ENCODE measurements around the gene XPNPEP1.

The XPNPEP1 gene

DNA sequence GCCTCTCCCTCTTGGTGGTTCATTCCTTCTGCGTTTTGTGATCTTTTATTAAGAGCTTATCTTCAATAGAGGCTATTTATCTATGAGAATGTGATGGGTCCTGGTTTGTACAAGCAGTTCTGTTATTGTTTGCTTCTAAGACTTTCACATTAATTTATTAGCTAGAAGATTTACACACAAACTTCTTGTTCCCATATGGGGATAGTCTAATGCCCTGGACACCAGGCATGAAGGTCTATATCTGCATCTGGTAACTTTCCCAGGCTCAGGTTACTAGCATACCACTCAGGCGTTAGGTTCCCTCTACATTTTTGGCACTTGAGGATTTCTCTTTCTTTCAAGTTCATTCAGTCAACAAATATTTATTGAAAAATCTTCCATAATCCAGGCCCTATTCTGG, 7.7 kb downstream of the XPNPEP1 start:
- TF ChIP-seq, protein P1, sequence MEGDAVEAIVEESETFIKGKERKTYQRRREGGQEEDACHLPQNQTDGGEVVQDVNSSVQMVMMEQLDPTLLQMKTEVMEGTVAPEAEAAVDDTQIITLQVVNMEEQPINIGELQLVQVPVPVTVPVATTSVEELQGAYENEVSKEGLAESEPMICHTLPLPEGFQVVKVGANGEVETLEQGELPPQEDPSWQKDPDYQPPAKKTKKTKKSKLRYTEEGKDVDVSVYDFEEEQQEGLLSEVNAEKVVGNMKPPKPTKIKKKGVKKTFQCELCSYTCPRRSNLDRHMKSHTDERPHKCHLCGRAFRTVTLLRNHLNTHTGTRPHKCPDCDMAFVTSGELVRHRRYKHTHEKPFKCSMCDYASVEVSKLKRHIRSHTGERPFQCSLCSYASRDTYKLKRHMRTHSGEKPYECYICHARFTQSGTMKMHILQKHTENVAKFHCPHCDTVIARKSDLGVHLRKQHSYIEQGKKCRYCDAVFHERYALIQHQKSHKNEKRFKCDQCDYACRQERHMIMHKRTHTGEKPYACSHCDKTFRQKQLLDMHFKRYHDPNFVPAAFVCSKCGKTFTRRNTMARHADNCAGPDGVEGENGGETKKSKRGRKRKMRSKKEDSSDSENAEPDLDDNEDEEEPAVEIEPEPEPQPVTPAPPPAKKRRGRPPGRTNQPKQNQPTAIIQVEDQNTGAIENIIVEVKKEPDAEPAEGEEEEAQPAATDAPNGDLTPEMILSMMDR (IDR thresholded peaks at IDR 0.05; ENCODE audit: borderline replicate concordance, control extremely low read depth, extremely low read depth, insufficient read depth, missing control alignments), result no peak
- in situ Hi-C loops (cut with MboI; ENCODE audit: low sequenced_read_pairs, unreplicated experiment), result no loop called here
- no peak for DNase-seq (ENCODE audit: low spot score)

GRCh38 chr10:109914966-109915365, 8.3 kb downstream of the XPNPEP1 start:
- in situ Hi-C loops (cut with MboI; ENCODE audit: low sequenced_read_pairs, unreplicated experiment), result no loop called here
- DNase-seq (ENCODE audit: low spot score), result no peak
- TF ChIP-seq, protein P1 (IDR thresholded peaks at IDR 0.05; ENCODE audit: borderline replicate concordance, control extremely low read depth, extremely low read depth, insufficient read depth, missing control alignments), result no peak

GRCh38 chr10:109913306-109913892, 9.9 kb downstream of the XPNPEP1 start:
- in situ Hi-C loops (cut with MboI; ENCODE audit: low sequenced_read_pairs, unreplicated experiment), result no loop called here
- no peak for DNase-seq (ENCODE audit: low spot score)
- TF ChIP-seq, protein P1 (IDR thresholded peaks at IDR 0.05; ENCODE audit: borderline replicate concordance, control extremely low read depth, extremely low read depth, insufficient read depth, missing control alignments), result no peak

GRCh38 chr10:109912335-109913281, 10.7 kb downstream of the XPNPEP1 start:
- DNase-seq (ENCODE audit: low spot score), result no peak
- TF ChIP-seq, protein P1 (IDR thresholded peaks at IDR 0.05; ENCODE audit: borderline replicate concordance, control extremely low read depth, extremely low read depth, insufficient read depth, missing control alignments), result no peak

GRCh38 chr10:109911903-109912302, 11.4 kb downstream of the XPNPEP1 start:
- in situ Hi-C loops (cut with MboI; ENCODE audit: low sequenced_read_pairs, unreplicated experiment), result no loop called here
- DNase-seq (ENCODE audit: low spot score), result no peak
- TF ChIP-seq, protein P1 (IDR thresholded peaks at IDR 0.05; ENCODE audit: borderline replicate concordance, control extremely low read depth, extremely low read depth, insufficient read depth, missing control alignments), result no peak

More at GRCh38 chr10:109912335-109913281, 10.7 kb downstream of the XPNPEP1 start:
- in situ Hi-C loops (cut with MboI; ENCODE audit: low sequenced_read_pairs, unreplicated experiment), result no loop called here

DNA sequence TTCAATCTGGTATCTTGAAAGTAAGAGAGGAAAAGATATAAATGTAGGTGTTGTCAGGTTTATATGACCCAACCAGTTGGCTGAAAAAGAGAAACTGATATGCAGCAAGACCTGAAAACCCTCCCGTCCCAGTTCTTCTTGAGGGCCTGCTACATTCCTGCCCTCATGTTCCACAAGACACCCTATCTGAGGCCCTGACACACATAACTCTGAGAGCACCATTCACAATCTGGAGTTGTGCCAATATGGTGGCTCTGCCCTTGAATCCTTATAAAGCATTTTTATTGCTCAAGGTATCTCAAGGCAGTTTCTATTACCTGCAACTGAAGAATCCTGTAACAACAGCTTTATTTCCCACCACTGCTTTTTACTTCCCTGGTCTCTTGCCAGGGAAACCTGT, 17.0 kb downstream of the XPNPEP1 start:
- DNase-seq (ENCODE audit: low spot score), result no peak
- TF ChIP-seq, protein P1 (IDR thresholded peaks at IDR 0.05; ENCODE audit: borderline replicate concordance, control extremely low read depth, extremely low read depth, insufficient read depth, missing control alignments), result no peak
- in situ Hi-C loops (cut with MboI; ENCODE audit: low sequenced_read_pairs, unreplicated experiment), result no loop called here

Measured in GM13976 (cell line).